Endothelial cell of umbilical vein (primary cell): ENCODE measurements around the gene SNCB. TPM values are rescaled to one million over a fixed set of nuclear protein-coding genes. Genes with fewer than 3 reads are reported as not detected.

Experiments used
- BruUV-seq: library from RNA; stranded (reverse); fragments of 400-500 nt; replicated peaks from 2 replicates; lab custom pipeline; 2021; lab: Mats Ljungman, UMichigan
- CTCF ChIA-PET: fragments of 300-600, 350-600 bp; sonication (Branson Sonifier 250); formaldehyde crosslinking; loops from one replicate; lab custom pipeline; 2021; ENCODE audit warnings: antibody characterized with exemption, inconsistent platforms; lab: Charles Lee
- POLR2A ChIA-PET: fragments of 300-600, 350-600 bp; sonication (Branson Sonifier 250); formaldehyde crosslinking; loops from one replicate; lab custom pipeline; 2021; ENCODE audit warnings: antibody characterized with exemption, inconsistent platforms; lab: Charles Lee
- DNase-seq: peaks from one replicate; pipeline ENCODE4 v3.0.0-alpha.2; 2011; ENCODE audit warnings: low read depth, low spot score
- FAIRE-seq: peaks from 2 replicates; lab custom pipeline; 2011; peaks lifted over from hg19 to GRCh38; lab: Jason Lieb, UNC
- H2AFZ ChIP-seq: 2 replicates; pipeline ENCODE4 v1.6.0; 2012; ENCODE audit warnings: low read depth, low read length, control low read depth, inconsistent platforms
- H3K27ac ChIP-seq: 2 replicates; pipeline ENCODE4 v1.5.1; 2011; ENCODE audit warnings: low read depth, mild to moderate bottlenecking, control low read depth, low read length, moderate library complexity; ENCODE audit not compliant: insufficient read depth
- H3K27me3 ChIP-seq, 2 experiments: 2 replicates each; pipeline versions ENCODE4 v1.6.0 to v1.6.1; 2011; ENCODE audit warnings: low read length in 2 of 2, mixed read lengths in 1 of 2; ENCODE audit not compliant: control insufficient read depth in 2 of 2, insufficient read depth in 2 of 2
- H3K36me3 ChIP-seq, 2 experiments: 2 replicates in 1 of 2; 3 replicates in 1 of 2; pipeline ENCODE4 v1.5.1; 2011; ENCODE audit warnings: low read length in 2 of 2, mild to moderate bottlenecking in 1 of 2, moderate library complexity in 1 of 2; ENCODE audit not compliant: control insufficient read depth in 2 of 2, insufficient read depth in 2 of 2; ENCODE audit errors: extremely low read depth in 1 of 2
- H3K4me1 ChIP-seq: 3 replicates; pipeline ENCODE4 v1.5.1; 2011; ENCODE audit warnings: mild to moderate bottlenecking, low read length; ENCODE audit not compliant: control insufficient read depth, insufficient read depth; ENCODE audit errors: extremely low read depth
- H3K4me2 ChIP-seq: 2 replicates; pipeline ENCODE4 v1.6.1; 2011; ENCODE audit warnings: low read length, control low read depth, mixed read lengths; ENCODE audit not compliant: insufficient read depth
- H3K4me3 ChIP-seq, 3 experiments: fragments of 200-600 bp in 1 of 3; sonication (generic), shearing (Covaris generic) in 1 of 3; replicated peaks in 1 of 3; 2 replicates each; pipeline ENCODE4 v1.5.1; 2011 to 2016; ENCODE audit warnings: control low read depth in 3 of 3, low read length in 3 of 3, mild to moderate bottlenecking in 2 of 3, inconsistent platforms in 1 of 3, low read depth in 1 of 3, moderate library complexity in 1 of 3; ENCODE audit not compliant: insufficient read depth in 1 of 3
- H3K79me2 ChIP-seq: 2 replicates; pipeline ENCODE4 v1.6.0; 2012; ENCODE audit warnings: low read length, inconsistent platforms; ENCODE audit not compliant: control insufficient read depth, insufficient read depth
- H3K9ac ChIP-seq: replicated peaks from 2 replicates; pipeline ENCODE3; 2011; ENCODE audit warnings: low read length, control low read depth; ENCODE audit not compliant: insufficient read depth; ENCODE audit errors: extremely low read depth
- H3K9me1 ChIP-seq: replicated peaks from 3 replicates; pipeline ENCODE4 v1.6.0; 2011; ENCODE audit warnings: mild to moderate bottlenecking, low read length; ENCODE audit not compliant: control insufficient read depth, insufficient read depth; ENCODE audit errors: extremely low read depth
- H3K9me3 ChIP-seq: replicated peaks from 2 replicates; pipeline ENCODE4 v1.5.1; 2012; ENCODE audit warnings: low read length, inconsistent platforms; ENCODE audit not compliant: control insufficient read depth, insufficient read depth
- H4K20me1 ChIP-seq: replicated peaks from 2 replicates; pipeline ENCODE3; 2011; ENCODE audit warnings: mild to moderate bottlenecking, low read length; ENCODE audit not compliant: control insufficient read depth, insufficient read depth; ENCODE audit errors: extremely low read depth
- CTCF ChIP-seq, 2 donors: IDR thresholded peaks; 1 replicate in 1 of 2; 2 replicates in 1 of 2; pipeline ENCODE4 v1.5.1; 2011; ENCODE audit warnings: low read length in 2 of 2, mild to moderate bottlenecking in 2 of 2, moderate library complexity in 2 of 2, control low read depth in 1 of 2, inconsistent platforms in 1 of 2, low read depth in 1 of 2; ENCODE audit not compliant: insufficient read depth in 1 of 2; ENCODE audit errors: extremely low read depth in 1 of 2
- EZH2 ChIP-seq: IDR thresholded peaks from 2 replicates; pipeline ENCODE4 v1.6.1; 2012; ENCODE audit warnings: borderline replicate concordance, low read depth, mild to moderate bottlenecking, moderate library complexity, low read length, inconsistent platforms; ENCODE audit not compliant: severe bottlenecking
- FOS ChIP-seq: IDR thresholded peaks from 2 replicates; pipeline ENCODE4 v1.6.1; 2011; ENCODE audit warnings: mild to moderate bottlenecking, low read length, moderate library complexity, borderline replicate concordance; ENCODE audit not compliant: insufficient read depth
- GATA2 ChIP-seq: IDR thresholded peaks from 2 replicates; pipeline ENCODE4 v1.7.0; 2011; ENCODE audit warnings: low read depth, mild to moderate bottlenecking, moderate library complexity, mixed read lengths, low read length; ENCODE audit not compliant: insufficient read length, insufficient read depth
- JUN ChIP-seq: IDR thresholded peaks from 2 replicates; pipeline ENCODE4 v1.6.1; 2011; ENCODE audit warnings: borderline replicate concordance, low read depth; ENCODE audit not compliant: insufficient read length, insufficient read depth
- MAX ChIP-seq: IDR thresholded peaks from 2 replicates; pipeline ENCODE4 v1.6.1; 2011; ENCODE audit not compliant: insufficient read depth, insufficient read length
- MYC ChIP-seq: IDR thresholded peaks from one replicate; pipeline ENCODE4 v1.6.1; 2011; ENCODE audit warnings: mild to moderate bottlenecking, low read depth, low read length
- POLR2A ChIP-seq: IDR thresholded peaks from 2 replicates; pipeline ENCODE4 v1.6.1; 2012; ENCODE audit warnings: low read depth, mild to moderate bottlenecking, control low read depth, low read length
- POLR2AphosphoS5 ChIP-seq: IDR thresholded peaks from 2 replicates; pipeline ENCODE4 v1.6.1; 2012; ENCODE audit warnings: low read depth, mild to moderate bottlenecking, control low read depth, low read length, moderate library complexity; ENCODE audit not compliant: insufficient read depth
- dilution Hi-C: fragments of 300-500 bp; cut with MboI; formaldehyde crosslinking; loops from one replicate; pipeline ENCODE4 v1.15.0; 2019; ENCODE audit warnings: low sequenced_read_pairs; ENCODE audit not compliant: extremely low pct_ligation_motif_present
- intact Hi-C: fragments of 100-400 bp; cut with micrococcal nuclease; formaldehyde crosslinking; loops from one replicate; pipeline ENCODE4 v1.10.0; 2022
- polyA plus RNA-seq, 4 experiments: library from polyadenylated mRNA; depleted of rRNA in 3 of 4; stranded (reverse) in 3 of 4; unstranded in 1 of 4; fragments of >200 nt; gene quantifications; 2 replicates each; pipeline versions ENCODE4 v1.2.1 to v1.2.3, GENCODE V29; 2011 to 2012; ENCODE audit warnings: missing spikeins in 1 of 4
- total RNA-seq: library from RNA; stranded (reverse); gene quantifications from 2 replicates; pipeline ENCODE4 v1.2.3, GENCODE V29; 2021

The SNCB gene
- total and polyA plus RNA-seq, 2 donors (not counting 3 experiments of a cell fraction or from before 2014, with no cell fraction given), result 0.08 TPM; not detected in 1

- intact Hi-C loops, result loop anchor here (1.0 to 10.0 kb wide), 5 partner anchors 41 to 931 kb away; no protein-coding TSS in a partner anchor
- TF ChIP-seq POLR2A, result no peak
- no peak for TF ChIP-seq MAX
- TF ChIP-seq GATA2, result no peak
- TF ChIP-seq MYC, result no peak
- TF ChIP-seq JUN, result no peak
- TF ChIP-seq POLR2AphosphoS5, result no peak
- no peak for TF ChIP-seq EZH2
- no peak for TF ChIP-seq CTCF (IDR thresholded peaks at IDR 0.05; ENCODE audit: extremely low read depth in 1 of 2, insufficient read depth in 1 of 2, low read depth in 1 of 2, low read length in 2 of 2)
- no peak for TF ChIP-seq FOS
- Histone ChIP-seq H3K4me3 (no peak overlapping the region), H3K9me1 (no peaks in the 10 kb centered on the region), H3K4me1 (no peaks in the 10 kb centered on the region), H3K79me2 (no peaks in the 10 kb centered on the region), H3K9me3 (no peaks in the 10 kb centered on the region), H4K20me1 (no peaks in the 10 kb centered on the region), H3K4me2 (no peak overlapping the region), H3K9ac (no peak overlapping the region), H2AFZ (no peak overlapping the region), H3K27ac (no peak overlapping the region), H3K27me3 (peaks cover 0 to 3% of the 10 kb centered on the region in 2 experiments), H3K36me3 (peaks cover 0 to 11% of the 10 kb centered on the region in 2 experiments)
- CTCF ChIA-PET, result interaction anchor here (0.5 to 3.3 kb wide), 105 partner anchors 9 to 1332 kb away, joined by 3 to 113 read pairs (median 5); partner anchors contain the start of genes CLTB, EIF4E1B, FGFR4 and HK3
- BruUV-seq, result no TSS peak
- FAIRE-seq (no peak), DNase-seq (no peak)
- POLR2A ChIA-PET, result interaction anchor here (1.0 kb wide), 1 partner anchor 13 kb away, joined by 3 read pairs; the partner anchor contains the start of gene TSPAN17
- dilution Hi-C loops, result no loop called here
Observed at GRCh38 chr5:176659860-176660461, 29.6 kb upstream of the SNCB start.
